Skeletal muscle tissue (tissue), 4 donors: Measurements from ENCODE around the gene FGFBP3. TPM values are rescaled to one million over a fixed set of nuclear protein-coding genes. Genes with fewer than 3 reads are reported as not detected.
"Not testable (repeated sequence)": the region's sequence is repeated elsewhere in the genome, so short reads cannot be mapped to it uniquely, and the experiment has no call there.

ENCODE experiments used
- H3K27ac ChIP-seq: one replicate; pipeline ENCODE4 v1.7.0; 2013; ENCODE audit warnings: mild to moderate bottlenecking, low read depth, low read length, inconsistent platforms
- H3K27me3 ChIP-seq, 3 donors: one replicate each; pipeline ENCODE4 v1.7.0; 2013; ENCODE audit warnings: low read length in 3 of 3; ENCODE audit not compliant: control insufficient read depth in 3 of 3, insufficient read depth in 3 of 3
- H3K36me3 ChIP-seq, 3 donors: one replicate each; pipeline ENCODE4 v1.7.0; 2013; ENCODE audit warnings: low read length in 3 of 3; ENCODE audit not compliant: control insufficient read depth in 3 of 3, insufficient read depth in 3 of 3
- H3K4me1 ChIP-seq, 3 donors: one replicate each; pipeline ENCODE4 v1.7.0; 2013; ENCODE audit warnings: low read length in 3 of 3, mild to moderate bottlenecking in 3 of 3; ENCODE audit not compliant: control insufficient read depth in 3 of 3, insufficient read depth in 3 of 3
- H3K4me3 ChIP-seq, 3 donors: one replicate each; pipeline ENCODE4 v1.7.0; 2013; ENCODE audit warnings: low read length in 3 of 3
- H3K9ac ChIP-seq, 3 donors: one replicate each; pipeline ENCODE4 v1.7.0; 2013; ENCODE audit warnings: low read length in 3 of 3, mild to moderate bottlenecking in 3 of 3, moderate library complexity in 2 of 3, low read depth in 1 of 3
- H3K9me3 ChIP-seq, 3 donors: one replicate each; pipeline ENCODE4 v1.7.0; 2013; ENCODE audit warnings: low read length in 3 of 3; ENCODE audit not compliant: control insufficient read depth in 3 of 3
- total RNA-seq: library from RNA; depleted of rRNA; stranded (reverse); fragments of >200 nt; gene quantifications from one replicate; pipeline ENCODE4 v1.2.3, GENCODE V29; 2014
- donor health status: Osteomylitis.

FGFBP3 gene
- total RNA-seq, 1 donor from 2014 or later: 1.6 TPM

- peak overlapping the region in 1 of 3 donors; percentile 38 for H3K4me3 ChIP-seq
Observed at GRCh38 chr10:91907033-91907594, 2.2 kb downstream of the FGFBP3 start.

GRCh38 chr10:91901784-91902677 lies 7.3 kb downstream of the FGFBP3 start:
- no peaks in the 10 kb centered on the region for H3K36me3 ChIP-seq
- H3K27ac ChIP-seq: no peak overlapping the region
- H3K4me1 ChIP-seq: no peaks in the 10 kb centered on the region
- no peaks in the 10 kb centered on the region for H3K27me3 ChIP-seq
- H3K4me3 ChIP-seq: no peak overlapping the region
- H3K9ac ChIP-seq: no peak overlapping the region
- H3K9me3 ChIP-seq: no peaks in the 10 kb centered on the region

More at GRCh38 chr10:91907033-91907594, 2.2 kb downstream of the FGFBP3 start:
- Histone ChIP-seq H3K9ac (no peak overlapping the region), H3K4me1 (peaks cover 7 to 15% (median 10%) of the 10 kb centered on the region in 3 donors), H3K27me3 (no peaks in the 10 kb centered on the region), H3K9me3 (no peaks in the 10 kb centered on the region), H3K36me3 (no peaks in the 10 kb centered on the region), H3K27ac (no peak overlapping the region)

GRCh38 chr10:91897421-91897820 lies 11.9 kb downstream of the FGFBP3 start:
- Histone ChIP-seq H3K4me1 (no peaks in the 10 kb centered on the region), H3K4me3 (no peak overlapping the region), H3K9me3 (no peaks in the 10 kb centered on the region), H3K36me3 (no peaks in the 10 kb centered on the region), H3K27ac (no peak overlapping the region), H3K27me3 (no peaks in the 10 kb centered on the region), H3K9ac (no peak overlapping the region)

- H3K27me3 ChIP-seq: no peaks in the 10 kb centered on the region
- no peak overlapping the region for H3K4me3 ChIP-seq
- H3K4me1 ChIP-seq: no peaks in the 10 kb centered on the region
- no peak overlapping the region for H3K27ac ChIP-seq
- no peaks in the 10 kb centered on the region for H3K9me3 ChIP-seq
- H3K9ac ChIP-seq: no peak overlapping the region
- no peaks in the 10 kb centered on the region for H3K36me3 ChIP-seq
Observed at GRCh38 chr10:91896212-91896756, 13.0 kb downstream of the FGFBP3 start.

GRCh38 chr10:91894261-91894685 lies 15.0 kb downstream of the FGFBP3 start:
- not testable (repeated sequence) for H3K27ac ChIP-seq, H3K36me3 ChIP-seq, H3K4me1 ChIP-seq, H3K27me3 ChIP-seq, H3K9ac ChIP-seq, H3K9me3 ChIP-seq, H3K4me3 ChIP-seq

GRCh38 chr10:91893051-91893450 lies 16.2 kb downstream of the FGFBP3 start:
- peaks cover 4 to 5% (median 5%) of the 10 kb centered on the region in 3 donors for H3K27me3 ChIP-seq
- no peak overlapping the region for H3K9ac ChIP-seq
- H3K4me3 ChIP-seq: no peak overlapping the region
- no peaks in the 10 kb centered on the region for H3K36me3 ChIP-seq
- no peaks in the 10 kb centered on the region for H3K9me3 ChIP-seq
- peaks cover 0 to under 1% (median under 1%) of the 10 kb centered on the region in 3 donors for H3K4me1 ChIP-seq
- no peak overlapping the region for H3K27ac ChIP-seq

- Histone ChIP-seq H3K9ac (no peak overlapping the region), H3K27ac (no peak overlapping the region), H3K4me3 (no peak overlapping the region)
Observed at GRCh38 chr10:91891125-91892001, 17.9 kb downstream of the FGFBP3 start.

GRCh38 chr10:91887272-91888076 lies 21.8 kb downstream of the FGFBP3 start:
- no peak overlapping the region for H3K27ac ChIP-seq

More at GRCh38 chr10:91891125-91892001, 17.9 kb downstream of the FGFBP3 start:
- Histone ChIP-seq H3K9me3 (no peaks in the 10 kb centered on the region), H3K4me1 (peaks cover 7 to 11% (median 9%) of the 10 kb centered on the region in 3 donors), H3K36me3 (no peaks in the 10 kb centered on the region), H3K27me3 (peaks cover 4 to 8% (median 5%) of the 10 kb centered on the region in 3 donors)

GRCh38 chr10:91886954-91887271 lies 22.4 kb downstream of the FGFBP3 start:
- Histone ChIP-seq H3K36me3 (no peaks in the 10 kb centered on the region), H3K27me3 (peaks cover 4 to 8% (median 5%) of the 10 kb centered on the region in 3 donors), H3K9ac (peak overlapping the region in 2 of 3 donors; percentile 66 to 68), H3K9me3 (no peaks in the 10 kb centered on the region), H3K4me1 (peaks cover 11 to 20% (median 14%) of the 10 kb centered on the region in 3 donors), H3K27ac (no peak overlapping the region), H3K4me3 (peak overlapping the region; percentile 67 to 80 (median 76))

More at GRCh38 chr10:91887272-91888076, 21.8 kb downstream of the FGFBP3 start:
- Histone ChIP-seq H3K4me1 (peaks cover 11 to 20% (median 14%) of the 10 kb centered on the region in 3 donors), H3K9me3 (no peaks in the 10 kb centered on the region), H3K9ac (peak overlapping the region; percentile 61 to 68 (median 66)), H3K4me3 (peak overlapping the region; percentile 67 to 80 (median 76)), H3K27me3 (peaks cover 4 to 8% (median 5%) of the 10 kb centered on the region in 3 donors), H3K36me3 (no peaks in the 10 kb centered on the region)
